GM10248 (cell line): ENCODE results near the gene SFXN1.
"Not testable (repeated sequence)": the region's sequence is repeated elsewhere in the genome, so short reads cannot be mapped to it uniquely, and the experiment has no call there.

Source experiments
- CTCF ChIA-PET: fragments of 300-600 bp; sonication (Branson Sonifier 250); formaldehyde crosslinking; extraction: SDS; loops from one replicate; lab custom pipeline; 2021; ENCODE audit warnings: antibody characterized with exemption; lab: Yijun Ruan, JAX
- POLR2A ChIA-PET: fragments of 350-650 bp; sonication (Branson Sonifier 250); formaldehyde crosslinking; extraction: SDS; loops from one replicate; lab custom pipeline; 2020; ENCODE audit warnings: antibody characterized with exemption; lab: Yijun Ruan, JAX
- DNase-seq: peaks from one replicate; pipeline ENCODE4 v3.0.0; 2012; ENCODE audit errors: extremely low spot score
- CTCF ChIP-seq: IDR thresholded peaks from 2 replicates; pipeline ENCODE4 v1.5.1; 2012; ENCODE audit warnings: mild to moderate bottlenecking, low read depth; ENCODE audit errors: extremely low read depth, missing control alignments, control extremely low read depth

SFXN1 gene

DNA sequence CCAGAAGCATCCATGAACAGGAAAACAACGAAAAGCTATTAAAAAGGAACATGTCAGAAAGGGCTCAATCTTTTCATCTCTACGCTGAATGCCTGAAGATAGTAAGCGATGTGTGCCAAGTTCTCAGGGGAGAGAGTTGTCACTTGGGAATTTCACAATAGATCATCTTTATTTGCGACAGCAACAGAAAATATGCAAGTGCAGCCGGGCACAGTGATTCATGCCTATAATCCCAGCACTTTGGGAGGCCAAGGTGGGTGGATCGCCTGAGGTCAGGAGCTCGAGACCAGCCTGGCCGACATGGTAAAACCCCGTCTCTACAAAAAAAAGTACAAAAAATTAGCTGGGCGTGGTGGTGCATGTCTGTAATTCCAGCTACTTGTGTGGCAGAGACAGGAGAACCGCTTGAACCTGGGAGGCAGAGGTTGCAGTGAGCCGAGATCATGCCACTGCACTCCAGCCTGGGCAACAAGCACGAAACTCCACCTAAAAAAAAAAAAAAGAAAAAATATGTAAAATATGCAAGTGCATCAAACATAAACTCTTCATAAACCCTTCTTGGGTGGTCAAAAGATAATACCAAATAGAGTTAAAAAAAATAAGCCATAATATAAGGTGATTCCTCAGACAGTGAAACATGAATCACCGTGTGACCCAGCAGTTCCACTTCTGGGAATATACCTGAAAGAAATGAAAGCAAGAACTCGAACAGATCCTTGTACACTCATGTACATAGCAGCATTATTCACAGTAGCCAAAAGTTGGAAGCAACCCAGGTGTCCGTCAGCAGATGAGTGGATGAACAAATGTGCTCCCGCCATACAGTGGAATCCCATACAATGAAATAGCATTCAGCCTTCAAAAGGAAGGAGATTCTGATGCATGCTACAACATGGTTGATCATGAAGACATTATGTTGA lies 16.2 kb downstream of the SFXN1 start:
- POLR2A ChIA-PET: no interaction called here
- no peak for TF ChIP-seq CTCF
- CTCF ChIA-PET: no interaction called here
- DNase-seq: no peak

DNA sequence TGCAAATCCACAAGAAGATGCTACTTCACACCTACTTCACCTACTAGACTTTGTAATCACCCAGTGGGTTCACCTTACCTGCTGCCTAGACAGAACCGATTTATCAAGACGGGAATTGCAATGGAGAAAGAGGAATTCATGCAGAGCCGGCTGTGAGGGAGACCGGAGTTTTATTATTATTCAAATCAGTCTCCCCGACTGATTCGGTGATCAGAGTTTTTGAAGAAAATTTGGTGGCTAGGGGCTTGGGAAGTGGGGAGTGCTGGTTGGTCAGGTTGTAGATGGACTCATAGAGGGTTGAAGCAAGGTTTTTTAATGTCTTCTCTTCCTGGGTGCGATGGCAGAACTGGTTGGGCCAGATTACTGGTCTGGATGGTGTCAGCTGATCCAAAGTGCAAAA lies 23.4 kb downstream of the SFXN1 start:
- TF ChIP-seq CTCF: no peak
- ChIA-PET POLR2A (no interaction called here), CTCF (no interaction called here)
- DNase-seq: no peak

- POLR2A ChIA-PET, DNase-seq: not testable (repeated sequence)
- CTCF ChIA-PET: interaction anchor here (1.1 to 2.0 kb wide), 2 partner anchors 10 to 26 kb away, joined by 3 to 6 read pairs; no protein-coding TSS in a partner anchor
Measured at GRCh38 chr5:175507671-175508070, 29.3 kb downstream of the SFXN1 start.

- no peak for TF ChIP-seq CTCF
- POLR2A ChIA-PET: no interaction called here
- CTCF ChIA-PET: interaction anchor here (1.5 to 2.0 kb wide), 2 partner anchors 15 to 25 kb away, joined by 3 to 6 read pairs; no protein-coding TSS in a partner anchor
- DNase-seq: no peak
Measured at GRCh38 chr5:175508896-175509295, 30.5 kb downstream of the SFXN1 start.

DNA sequence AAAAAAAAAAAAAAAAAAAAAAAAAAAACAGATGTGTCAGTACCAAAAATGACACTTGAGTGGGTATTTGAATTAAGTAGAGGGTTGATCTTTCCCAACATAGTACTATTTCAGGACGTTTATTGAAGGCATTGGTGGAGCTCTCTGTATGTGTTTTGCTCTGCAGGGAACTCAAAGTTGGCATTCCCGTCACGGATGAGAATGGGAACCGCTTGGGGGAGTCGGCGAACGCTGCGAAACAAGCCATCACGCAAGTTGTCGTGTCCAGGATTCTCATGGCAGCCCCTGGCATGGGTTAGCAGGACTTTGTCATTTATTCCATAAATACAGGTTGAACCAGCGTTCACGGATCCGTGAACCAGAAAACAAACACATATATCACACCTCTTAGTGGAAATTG lies 34.9 kb downstream of the SFXN1 start:
- no peak for TF ChIP-seq CTCF
- ChIA-PET CTCF (interaction anchor here (1.6 to 1.8 kb wide), 2 partner anchors 13 to 16 kb away, joined by 3 to 4 read pairs; no protein-coding TSS in a partner anchor), POLR2A (no interaction called here)
- DNase-seq: no peak

GRCh38 chr5:175513726-175514125 lies 35.4 kb downstream of the SFXN1 start:
- ChIA-PET CTCF (interaction anchor here (1.6 to 1.8 kb wide), 2 partner anchors 12 to 15 kb away, joined by 3 to 4 read pairs; no protein-coding TSS in a partner anchor), POLR2A (no interaction called here)
- no peak for DNase-seq
- TF ChIP-seq CTCF: no peak
